GM12892 (cell line): ENCODE measurements around the gene ZNF460. TPM values are rescaled to one million over a fixed set of nuclear protein-coding genes. Genes with fewer than 3 reads are reported as not detected.
A peak's percentile ranks its signal among the peaks of the same experiment; 100 is the strongest.

Experiments
- DNase-seq: peaks from one replicate; pipeline ENCODE4 v3.0.0; 2011; ENCODE audit not compliant: insufficient read length
- FAIRE-seq: peaks from 2 replicates; lab custom pipeline; 2011; peaks lifted over from hg19 to GRCh38; lab: Jason Lieb, UNC
- POLR2A ChIP-seq: IDR thresholded peaks from 2 replicates; pipeline ENCODE4 v1.6.1; 2011; ENCODE audit warnings: low read depth, low read length, control low read depth
- POLR2AphosphoS5 ChIP-seq: IDR thresholded peaks from 2 replicates; pipeline ENCODE4 v1.6.1; 2011; ENCODE audit warnings: low read depth, low read length, control low read depth
- TAF1 ChIP-seq: IDR thresholded peaks from 2 replicates; pipeline ENCODE4 v1.6.1; 2011; ENCODE audit warnings: low read depth, mild to moderate bottlenecking, control low read depth, low read length, borderline replicate concordance
- polyA plus RNA-seq: library from polyadenylated mRNA; unstranded; fragments of >200 nt; gene quantifications from one replicate; pipeline ENCODE4 v1.2.1, GENCODE V29; 2012; ENCODE audit warnings: missing spikeins, inconsistent platforms; ENCODE audit not compliant: missing spikeins

ZNF460 gene
- polyA plus RNA-seq: 11.9 TPM

DNA sequence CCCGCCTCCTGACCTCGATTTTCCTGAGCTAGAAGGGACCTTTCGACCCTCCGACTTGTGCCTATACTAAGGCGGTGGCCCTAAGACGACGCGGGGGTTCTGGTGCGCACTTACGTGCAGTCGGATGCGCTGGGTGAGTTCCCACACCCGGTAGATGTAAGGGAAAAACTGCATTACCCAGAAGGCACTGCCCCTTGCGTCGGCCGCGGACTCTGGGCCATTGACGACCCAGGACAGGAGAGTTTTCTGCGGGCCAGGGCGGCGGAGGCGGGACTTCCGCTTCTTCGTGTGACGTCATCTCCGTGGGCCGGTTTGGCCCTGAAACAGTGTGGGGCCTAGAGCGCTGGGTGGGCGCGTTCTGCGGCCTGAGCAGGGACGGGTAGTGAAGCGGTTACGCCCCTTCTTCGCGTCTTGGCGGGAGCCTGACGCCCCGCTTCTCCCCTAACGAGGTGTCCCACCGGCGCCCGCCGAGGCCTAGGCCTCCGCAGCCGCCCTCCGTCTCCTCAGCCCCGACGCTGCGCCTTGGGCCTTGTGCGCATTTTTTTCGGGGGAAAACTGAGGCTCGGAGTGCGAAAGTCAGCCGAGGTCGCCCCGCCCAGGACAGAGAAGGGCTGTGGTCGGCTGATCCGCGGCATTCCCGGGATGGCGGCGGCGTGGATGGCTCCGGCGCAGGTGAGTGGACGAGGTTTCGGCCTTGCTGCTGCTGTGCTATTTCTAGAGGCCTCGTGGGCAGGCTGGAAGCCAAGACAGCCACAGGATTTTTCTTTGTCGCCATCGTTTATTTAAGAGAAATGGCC is at the start of gene ZNF460:
TSS of gene ZNF460 (plus strand) at position 321 of the 797 bp plus-strand sequence. CDS start at position 643, 322 bp downstream.
- TF ChIP-seq TAF1 (no peak; the same call in 1 of the 2 replicates), POLR2AphosphoS5 (peak; percentile 70), POLR2A (peak; percentile 70; the same call in 1 of the 2 replicates)
- peak; percentile 97 for FAIRE-seq

GRCh38 chr19:57231686-57232085 is 48.6 kb upstream of the ZNF460 start:
- FAIRE-seq (no peak), DNase-seq (no peak)
- no peak for TF ChIP-seq POLR2AphosphoS5
- no peak for TF ChIP-seq TAF1
- no peak for TF ChIP-seq POLR2A

More for the DNA sequence above, at the start of gene ZNF460:
- DNase-seq: peak; percentile 86

DNA sequence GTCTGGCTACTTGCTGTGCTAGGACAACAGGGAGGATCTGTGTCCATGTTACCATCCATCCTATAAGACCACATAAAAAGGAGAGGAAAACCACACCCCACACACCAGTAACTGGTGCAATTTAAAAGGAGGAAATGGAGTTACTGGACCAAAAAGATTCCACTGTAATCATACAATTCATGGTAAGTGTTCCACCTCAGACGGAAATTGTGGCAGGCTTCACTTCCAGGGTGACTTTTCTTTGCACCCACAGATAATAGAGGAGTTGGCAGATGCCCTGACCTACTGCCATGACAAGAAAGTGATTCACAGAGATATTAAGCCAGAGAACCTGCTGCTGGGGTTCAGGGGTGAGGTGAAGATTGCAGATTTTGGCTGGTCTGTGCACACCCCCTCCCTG is 47.1 kb upstream of the ZNF460 start:
- TF ChIP-seq POLR2A: no peak
- TF ChIP-seq POLR2AphosphoS5: no peak
- no peak for TF ChIP-seq TAF1
- FAIRE-seq (no peak), DNase-seq (no peak)

GRCh38 chr19:57239982-57240310 is 40.3 kb upstream of the ZNF460 start:
- DNase-seq (no peak), FAIRE-seq (no peak)
- TF ChIP-seq POLR2A (no peak), TAF1 (no peak), POLR2AphosphoS5 (no peak)

DNA sequence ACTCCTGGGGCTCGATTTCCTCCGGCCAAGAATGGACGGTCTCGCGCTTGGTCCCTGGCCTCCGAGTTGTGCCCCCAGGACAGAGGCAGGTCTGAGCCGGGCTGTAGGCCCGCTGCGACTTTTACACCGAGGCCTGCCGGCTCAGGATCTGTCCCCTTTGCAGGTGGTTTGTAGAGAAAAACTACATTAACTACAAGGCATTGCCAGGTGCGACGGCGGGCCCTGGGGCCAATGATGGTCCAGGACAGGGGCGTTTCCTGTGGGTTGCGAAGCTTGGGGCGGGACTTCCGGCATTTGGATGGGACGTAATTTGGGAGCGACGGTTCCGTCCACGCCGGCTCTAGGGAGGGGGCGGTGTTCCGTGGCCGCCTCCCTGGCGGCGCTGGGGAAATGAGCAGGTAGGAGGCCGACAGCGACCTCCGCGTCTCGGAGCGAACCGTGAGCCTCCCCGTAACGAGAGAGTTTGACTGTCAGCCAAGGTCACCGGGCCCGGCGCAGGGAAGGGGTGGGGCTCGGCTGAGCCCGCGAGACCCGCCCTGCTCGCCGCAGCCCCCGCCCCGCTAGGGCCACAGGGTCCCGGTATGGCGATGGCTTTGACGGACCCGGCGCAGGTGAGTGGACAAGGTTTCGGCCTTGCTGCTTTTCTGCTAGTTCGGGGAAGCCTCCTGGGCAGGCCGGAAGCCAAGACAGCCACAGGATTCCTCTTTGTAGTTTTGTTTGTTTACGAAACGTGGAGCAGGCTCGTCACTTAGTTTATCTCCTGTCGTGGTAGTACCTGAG is 39.8 kb upstream of the ZNF460 start, which contains the start of gene ZNF805:
TSS of gene ZNF805 (plus strand) at position 322 of the 780 bp plus-strand sequence. CDS start at position 582, 260 bp downstream.
- FAIRE-seq (peak; percentile 99), DNase-seq (peak; percentile 95)
- peak; percentile 73; the same call in 1 of the 2 replicates for TF ChIP-seq POLR2A
- TF ChIP-seq POLR2AphosphoS5: peak; percentile 62; the same call in 1 of the 2 replicates
- no peak for TF ChIP-seq TAF1

DNA sequence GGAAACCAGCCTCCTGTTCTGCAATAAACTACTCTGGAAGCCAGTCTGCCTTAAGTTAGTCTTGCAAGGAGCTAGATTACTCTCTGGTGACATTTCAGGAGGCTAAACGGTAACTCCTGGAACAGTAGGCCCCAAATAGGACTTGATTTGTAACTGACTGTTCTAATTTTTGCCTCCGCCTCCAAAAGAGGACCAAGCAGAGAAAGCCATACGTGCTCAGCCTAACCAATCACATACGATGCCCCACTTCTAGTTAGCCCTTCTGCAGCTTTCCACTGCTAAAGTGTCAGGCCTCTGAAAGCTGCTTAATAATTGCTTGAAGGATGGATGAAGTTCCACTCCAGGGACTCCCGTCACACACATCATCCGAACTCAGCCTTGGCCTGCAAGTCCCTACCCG is 39.1 kb upstream of the ZNF460 start:
- DNase-seq (no peak), FAIRE-seq (no peak)
- no peak for TF ChIP-seq POLR2AphosphoS5
- TF ChIP-seq TAF1: no peak
- TF ChIP-seq POLR2A: no peak

DNA sequence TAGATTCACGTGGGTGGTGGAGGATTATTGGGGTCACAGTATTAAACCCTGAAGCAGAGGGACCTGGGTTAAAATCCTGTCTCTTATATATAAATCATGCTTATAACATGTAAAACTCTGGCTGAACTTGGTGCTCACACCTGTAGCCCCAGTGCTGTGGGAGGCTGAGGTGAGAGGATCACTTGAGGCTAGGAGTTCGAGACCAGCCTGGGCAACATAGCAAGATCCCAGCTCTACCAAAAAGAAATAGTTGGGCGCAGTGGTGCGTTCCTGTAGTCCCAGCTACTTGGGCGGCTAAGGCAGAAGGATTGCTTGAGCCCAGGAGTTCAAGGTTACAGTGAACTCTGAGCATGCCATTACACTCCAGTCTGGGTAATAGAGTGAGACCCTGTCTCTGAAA is 37.5 kb upstream of the ZNF460 start:
- TF ChIP-seq POLR2A: no peak
- DNase-seq (no peak), FAIRE-seq (no peak)

- FAIRE-seq (no peak), DNase-seq (no peak)
- no peak for TF ChIP-seq POLR2A
- no peak for TF ChIP-seq POLR2AphosphoS5
- TF ChIP-seq TAF1: no peak
Observed at GRCh38 chr19:57244513-57244912, 35.8 kb upstream of the ZNF460 start.

DNA sequence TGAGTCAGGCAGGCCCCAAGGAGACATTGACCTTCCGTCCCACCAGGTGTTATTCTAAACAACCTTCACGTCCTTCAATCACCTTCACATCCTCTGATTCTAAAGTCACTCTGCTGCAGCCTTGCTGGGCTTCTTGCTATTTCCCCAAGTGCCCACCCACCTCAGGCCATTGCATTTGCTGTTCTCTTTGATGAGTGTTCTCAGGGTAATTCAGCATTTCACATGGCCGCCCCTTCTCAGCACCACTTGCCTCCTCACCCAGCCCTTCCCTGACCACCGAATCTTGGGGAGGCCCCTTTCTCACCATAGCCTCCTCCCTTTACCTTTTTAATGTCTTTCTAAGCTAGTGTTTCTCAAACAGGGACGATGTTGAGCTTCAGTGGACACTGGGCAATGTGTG is 35.2 kb upstream of the ZNF460 start:
- FAIRE-seq (no peak), DNase-seq (no peak)
- TF ChIP-seq POLR2AphosphoS5: no peak
- no peak for TF ChIP-seq TAF1
- no peak for TF ChIP-seq POLR2A

DNA sequence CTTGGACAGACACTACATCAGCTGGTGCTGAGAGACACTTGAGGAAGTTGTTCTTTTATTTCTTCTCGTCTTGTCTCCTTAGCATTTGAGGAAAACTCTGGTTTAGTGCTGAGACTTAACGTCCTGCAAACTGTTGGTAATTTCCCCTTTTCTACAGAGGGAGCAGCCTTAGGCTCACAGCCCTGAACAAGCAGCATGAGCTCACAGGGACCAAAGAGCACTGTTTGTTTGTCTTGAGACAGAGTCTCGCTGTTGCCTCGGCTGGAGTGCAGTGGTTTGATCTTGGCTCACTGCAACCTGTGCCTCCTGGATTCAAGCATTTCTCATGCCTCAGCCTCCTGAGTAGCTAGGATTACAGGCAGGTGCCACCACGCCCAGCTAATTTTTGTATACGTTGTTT is 34.3 kb upstream of the ZNF460 start:
- FAIRE-seq (no peak), DNase-seq (no peak)
- TF ChIP-seq POLR2A (no peak), TAF1 (no peak), POLR2AphosphoS5 (no peak)

- no peak for TF ChIP-seq POLR2A
- no peak for TF ChIP-seq TAF1
- no peak for TF ChIP-seq POLR2AphosphoS5
- no peak for FAIRE-seq
- no peak for DNase-seq
Observed at GRCh38 chr19:57248646-57249045, 31.6 kb upstream of the ZNF460 start.
